ENCODE data around the gene MED9.

MED9 gene

DNA sequence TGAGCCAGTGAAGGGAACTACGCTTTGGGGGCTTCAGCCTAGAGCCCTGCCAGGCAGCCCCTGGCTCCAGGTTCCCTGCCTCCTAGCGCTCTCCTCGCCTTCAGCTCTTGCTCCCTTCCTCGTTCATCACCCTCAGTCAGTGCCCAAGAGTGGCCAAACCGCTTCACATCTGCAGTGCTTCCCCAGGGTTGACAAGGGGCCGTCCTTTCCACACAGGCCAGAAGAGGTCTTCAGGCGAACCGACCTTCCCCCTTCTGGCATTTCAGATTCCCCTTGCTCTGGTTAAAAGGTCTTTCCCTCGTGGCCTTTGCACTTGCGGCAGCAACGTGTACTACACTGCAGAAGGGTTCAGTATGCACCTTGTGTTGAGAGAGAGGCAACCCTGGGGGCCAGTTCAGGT lies 15.3 kb downstream of the MED9 start:
- DNase-seq, result no peak

- DNase-seq, result no peak
Measured at GRCh38 chr17:17492571-17492970, 15.8 kb downstream of the MED9 start.

DNA sequence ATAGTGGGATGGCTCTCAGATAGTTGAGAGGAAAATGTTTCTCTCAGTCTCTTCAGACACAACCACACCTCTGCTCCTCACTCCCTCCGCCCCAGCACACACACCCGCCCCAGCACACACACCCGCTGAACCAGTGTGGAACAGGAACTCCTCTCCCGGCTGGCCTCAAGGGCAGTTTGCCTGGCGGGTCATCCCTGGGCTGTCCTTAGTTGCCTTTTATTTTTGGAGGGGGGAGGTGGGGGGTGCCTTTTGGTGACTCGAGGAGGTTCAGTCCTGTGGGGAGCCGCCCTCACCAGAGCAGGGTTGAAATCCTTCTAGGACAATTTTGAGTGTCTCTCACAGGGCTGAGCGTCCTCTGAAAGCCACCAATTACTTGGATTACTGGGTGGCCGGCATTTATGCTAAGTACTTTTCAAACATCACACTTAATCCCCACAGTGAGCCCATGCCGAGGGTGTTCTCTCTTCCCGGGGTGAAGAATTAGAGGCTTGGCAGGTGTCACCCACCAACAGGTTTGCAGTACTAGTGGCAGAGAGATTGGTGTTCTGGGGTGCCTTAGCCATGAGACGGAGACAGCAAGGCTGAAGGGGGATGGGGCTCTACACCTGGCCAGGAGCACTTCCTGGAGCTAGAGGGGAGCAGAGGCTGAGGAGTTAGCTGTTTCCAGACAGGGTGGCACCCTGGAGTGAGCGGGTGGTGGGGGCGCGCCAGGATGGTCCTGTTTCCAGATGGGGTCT lies 16.6 kb downstream of the MED9 start:
- no peak for DNase-seq

- no peak for DNase-seq
Measured at GRCh38 chr17:17493986-17494466, 17.2 kb downstream of the MED9 start.

DNA sequence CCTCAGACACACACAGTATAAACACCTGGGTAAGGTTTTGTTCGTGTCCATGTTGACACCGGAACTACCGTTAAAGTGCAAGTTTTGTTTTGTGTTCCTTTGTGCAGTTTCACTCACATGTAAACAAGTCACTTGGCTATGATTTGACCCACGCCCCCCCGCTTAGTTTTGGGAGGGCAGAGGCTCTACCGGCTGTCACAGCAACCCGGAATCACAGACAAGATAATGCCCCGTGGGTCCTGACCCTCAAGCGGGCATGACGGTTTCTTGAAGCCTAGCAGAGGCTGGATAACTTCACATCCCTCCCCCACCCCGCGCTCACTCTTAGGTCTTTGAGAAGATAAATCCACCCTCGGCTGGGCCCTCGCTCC lies 17.7 kb downstream of the MED9 start:
- DNase-seq, result no peak

- DNase-seq, result no peak
Measured at GRCh38 chr17:17494870-17495535, 18.2 kb downstream of the MED9 start.

DNA sequence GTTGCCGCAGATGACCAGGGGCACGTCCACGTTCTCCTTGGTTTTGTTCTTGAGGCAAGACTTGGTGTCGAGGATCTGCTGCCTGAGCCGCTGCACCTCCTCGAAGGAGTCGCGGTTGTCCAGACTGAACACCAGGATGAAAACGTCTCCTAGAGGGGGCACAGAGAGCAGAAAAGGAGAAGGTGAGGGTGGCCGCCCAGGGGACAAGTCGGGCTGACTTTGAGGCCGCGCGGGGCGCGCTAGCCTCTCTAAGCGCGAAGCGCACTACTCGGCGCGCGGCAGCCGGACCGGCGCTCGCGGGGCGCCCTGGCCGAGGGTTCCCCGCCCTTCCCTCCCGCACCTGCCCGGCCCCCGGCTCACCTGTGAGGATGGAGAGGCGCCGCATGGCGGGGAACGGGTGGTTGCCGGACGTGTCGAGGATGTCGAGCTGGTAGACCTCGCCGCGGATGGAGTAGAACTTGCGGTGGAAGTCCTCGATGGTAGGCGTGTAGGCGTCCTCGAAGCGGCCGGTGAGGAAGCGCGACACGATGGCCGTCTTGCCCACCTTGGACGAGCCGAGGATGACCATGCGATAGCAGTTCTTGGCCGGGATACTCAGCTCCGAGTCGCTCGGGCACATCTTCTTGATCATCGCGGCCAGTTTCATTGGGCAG lies 18.9 kb downstream of the MED9 start:
- no peak for DNase-seq

- DNase-seq, result peak; percentile 70
Measured at GRCh38 chr17:17496189-17497064, 19.6 kb downstream of the MED9 start, which contains the start of gene RASD1. RASD1 (minus strand) TSS chr17:17496395; CDS start chr17:17496181, 214 bp downstream.

DNA sequence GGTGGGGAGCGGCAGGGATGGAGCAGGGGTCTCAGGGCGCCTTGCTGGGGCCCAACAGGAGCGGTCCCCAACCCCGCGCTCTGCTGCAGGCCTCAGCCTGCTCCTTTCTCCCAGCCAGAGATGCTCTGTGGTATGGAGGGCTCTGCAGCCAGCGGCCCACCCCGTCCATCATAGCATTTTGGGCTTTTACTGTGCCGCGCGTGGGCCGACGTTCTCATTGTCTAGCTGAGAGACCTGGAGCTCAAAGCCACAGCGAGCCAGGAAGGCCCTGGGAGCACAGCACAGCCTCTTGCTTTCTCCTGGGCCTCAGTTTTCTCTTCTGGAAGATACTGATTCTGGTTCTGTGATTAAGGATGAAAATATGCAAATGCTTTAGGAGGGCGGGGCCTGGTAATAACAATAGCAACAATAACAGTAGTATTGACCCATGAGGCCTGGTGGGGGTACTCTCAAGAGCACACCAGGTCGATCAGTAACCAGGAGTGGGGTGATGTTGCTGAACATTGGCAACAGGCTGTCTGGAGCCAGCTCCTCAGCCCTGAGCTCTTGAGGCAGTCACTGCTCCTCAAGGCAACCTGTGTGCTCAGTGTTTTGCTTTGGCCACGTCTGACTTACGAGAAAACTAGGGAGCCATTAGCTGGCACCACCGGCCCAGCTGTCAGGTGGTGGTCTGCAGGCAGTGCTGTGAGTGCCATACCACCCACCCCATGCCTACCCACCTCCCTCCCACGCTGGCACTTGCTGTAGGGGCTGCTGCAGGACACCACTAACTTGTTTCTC lies 20.5 kb downstream of the MED9 start:
- DNase-seq, result no peak

DNA sequence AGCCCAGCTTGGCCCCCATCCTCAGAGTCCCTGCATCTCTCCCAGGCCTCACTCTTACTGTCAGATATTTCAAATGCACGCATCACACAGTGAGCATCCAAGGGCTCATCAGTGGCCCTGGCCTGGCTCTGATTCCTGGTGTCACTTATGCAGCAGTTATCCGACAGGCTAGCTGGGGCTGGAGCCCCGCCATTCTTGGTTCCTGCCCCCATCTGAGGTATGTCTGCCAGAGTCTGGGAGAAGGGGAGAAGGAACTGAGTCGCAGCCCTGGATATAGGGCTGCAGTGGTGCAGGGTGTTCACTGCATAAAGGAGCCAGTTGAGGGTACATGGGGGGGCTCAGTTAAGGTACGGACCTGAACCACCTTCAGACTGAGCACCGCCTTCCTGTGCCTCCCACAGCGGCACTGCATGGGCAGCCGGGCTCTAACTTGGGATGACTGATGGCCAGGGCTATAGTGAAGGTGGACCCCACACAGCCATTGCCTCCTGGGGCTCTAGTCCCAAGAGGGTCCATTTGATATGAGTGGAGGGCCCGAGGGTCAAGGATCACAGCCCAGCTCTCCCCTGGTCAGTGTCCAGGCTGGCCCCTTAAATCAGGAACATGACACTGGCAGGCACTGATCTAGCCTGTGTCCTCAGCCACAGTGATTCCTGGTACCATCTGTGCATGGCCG lies 21.2 kb downstream of the MED9 start:
- DNase-seq, result no peak

GRCh38 chr17:17498606-17499301 lies 22.0 kb downstream of the MED9 start:
- DNase-seq, result no peak

- DNase-seq, result no peak
Measured at GRCh38 chr17:17499402-17500145, 22.8 kb downstream of the MED9 start.

DNA sequence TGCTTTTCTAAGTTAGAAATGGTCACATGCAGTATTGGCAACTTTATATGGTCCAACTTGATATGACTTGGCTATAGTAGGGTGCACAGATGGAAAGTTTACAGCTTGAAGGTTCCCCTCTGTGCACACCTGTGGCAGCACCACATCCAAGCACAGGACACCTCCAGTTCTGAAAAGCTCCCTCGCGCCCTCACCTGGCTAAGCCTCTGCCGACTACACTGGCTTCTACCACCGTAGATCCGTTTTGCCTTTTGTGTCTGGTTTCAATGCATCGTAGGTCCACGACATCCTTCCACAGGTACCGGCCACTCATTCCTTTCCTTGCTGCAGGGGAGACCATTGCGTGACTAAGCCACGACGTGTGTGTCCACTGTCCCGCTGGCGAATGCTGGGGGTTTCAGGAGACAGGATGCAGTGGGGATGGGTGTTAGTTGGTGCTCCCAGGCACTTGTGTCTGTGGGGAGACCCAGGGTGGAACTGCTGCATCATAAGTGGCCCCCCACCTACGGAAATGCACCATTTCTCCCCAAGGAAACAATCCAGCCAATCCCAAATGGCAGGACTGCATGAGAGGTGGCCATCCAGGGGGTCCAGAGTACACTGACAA lies 24.3 kb downstream of the MED9 start:
- no peak for DNase-seq

DNA sequence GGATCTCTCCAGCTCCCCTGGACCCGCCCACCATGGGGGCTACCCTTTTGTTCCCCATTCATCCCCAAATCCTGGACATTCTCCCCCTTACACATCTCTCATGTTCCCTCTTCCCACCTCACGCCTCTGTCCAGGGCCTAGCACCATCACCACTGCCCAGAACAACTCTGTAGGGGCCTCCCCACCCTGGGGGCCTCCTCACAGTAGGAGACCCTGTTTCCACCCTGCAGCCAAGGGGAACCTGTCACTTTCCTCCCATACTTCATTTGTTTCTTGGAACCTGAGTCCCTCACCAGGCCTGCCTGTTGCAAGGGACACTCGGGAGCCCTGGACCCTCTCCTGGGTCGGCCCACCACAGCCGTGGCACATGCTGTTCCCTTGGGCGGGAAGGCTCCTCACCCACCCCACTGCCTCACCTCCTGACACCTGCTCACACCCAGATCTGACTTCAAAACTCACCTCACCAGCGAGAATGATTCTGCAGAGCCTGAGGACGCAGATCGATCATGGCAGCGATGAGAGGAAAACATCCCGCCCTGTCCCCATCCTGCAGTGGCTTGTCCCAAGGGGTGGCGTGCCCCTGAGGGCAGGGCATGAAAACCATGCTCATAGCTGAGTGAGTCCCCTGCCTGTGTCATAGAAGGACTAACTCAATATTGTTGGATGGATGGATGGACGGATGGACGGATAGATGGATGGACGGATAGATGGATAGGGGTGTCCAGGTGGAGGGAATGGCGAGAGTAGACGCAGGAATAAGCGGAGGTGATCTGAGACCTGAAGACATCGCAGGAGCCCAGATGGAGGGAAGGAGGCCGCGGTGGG lies 26.2 kb downstream of the MED9 start:
- DNase-seq, result no peak

DNA sequence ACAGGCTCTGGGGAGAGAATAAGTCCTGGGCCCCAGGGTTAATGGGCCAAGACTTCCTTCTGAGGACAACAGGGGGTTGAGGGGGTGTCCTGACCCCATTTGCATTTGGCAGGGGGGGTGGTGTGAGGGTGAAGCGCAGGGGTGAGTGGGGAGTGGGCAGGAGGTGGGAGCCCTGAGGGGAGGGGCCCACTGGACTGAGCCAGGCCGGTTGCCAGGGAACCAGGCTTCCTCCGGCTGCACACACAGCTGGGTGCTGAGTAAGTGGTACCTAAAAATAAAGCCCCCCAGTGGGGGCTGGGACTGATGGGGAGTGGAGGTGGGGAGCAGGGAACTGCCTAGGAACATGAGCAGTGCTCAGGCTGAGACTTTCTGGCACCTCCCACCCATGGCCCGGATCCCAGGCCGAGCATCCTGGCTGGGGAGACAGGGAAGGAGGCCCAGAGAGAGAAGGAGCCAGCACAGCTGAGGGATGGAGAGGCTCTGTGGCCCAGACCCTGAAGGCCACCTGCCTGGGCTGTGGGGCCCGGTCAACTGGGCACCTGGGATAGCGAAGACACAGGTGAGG lies 26.8 kb downstream of the MED9 start:
- DNase-seq, result no peak

DNA sequence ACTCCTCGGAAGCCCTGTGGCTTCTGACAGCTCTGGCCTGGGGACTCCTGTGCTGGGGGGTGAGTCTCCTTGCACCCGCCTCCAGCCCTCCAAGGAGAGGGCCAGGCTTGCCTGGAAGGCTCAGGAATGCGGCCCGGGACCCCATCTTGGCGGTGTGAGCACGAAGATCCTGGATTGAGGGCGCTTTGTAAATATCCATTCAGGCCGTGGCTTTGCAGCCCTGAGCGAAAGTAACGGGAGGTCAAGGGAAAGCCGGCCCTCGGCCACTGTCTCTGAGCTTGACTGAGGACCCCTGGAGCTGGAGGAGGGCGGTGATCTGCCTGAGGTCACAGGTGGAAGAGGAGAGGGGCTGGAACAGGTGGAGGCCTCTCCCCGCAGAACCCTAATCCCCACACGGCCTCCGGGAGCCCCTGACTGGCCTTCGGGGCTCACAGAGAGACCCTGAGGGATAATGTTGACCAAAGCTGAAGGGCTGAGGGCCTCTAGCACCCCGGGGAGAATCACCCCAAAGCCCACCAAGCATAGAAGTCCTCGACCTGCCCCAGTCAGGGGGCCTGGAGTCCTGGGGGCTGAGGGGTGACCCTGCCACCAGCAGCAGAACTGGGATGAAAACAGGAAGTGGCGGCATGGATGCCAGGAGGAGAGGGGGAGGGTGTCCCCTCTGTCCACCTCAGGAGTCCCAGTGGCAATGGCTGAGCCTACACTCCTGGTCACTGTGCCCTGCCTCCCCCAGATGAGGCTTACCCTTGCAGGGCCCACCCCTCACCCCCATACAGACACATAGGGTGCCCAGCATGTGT lies 27.7 kb downstream of the MED9 start:
- DNase-seq, result no peak

DNA sequence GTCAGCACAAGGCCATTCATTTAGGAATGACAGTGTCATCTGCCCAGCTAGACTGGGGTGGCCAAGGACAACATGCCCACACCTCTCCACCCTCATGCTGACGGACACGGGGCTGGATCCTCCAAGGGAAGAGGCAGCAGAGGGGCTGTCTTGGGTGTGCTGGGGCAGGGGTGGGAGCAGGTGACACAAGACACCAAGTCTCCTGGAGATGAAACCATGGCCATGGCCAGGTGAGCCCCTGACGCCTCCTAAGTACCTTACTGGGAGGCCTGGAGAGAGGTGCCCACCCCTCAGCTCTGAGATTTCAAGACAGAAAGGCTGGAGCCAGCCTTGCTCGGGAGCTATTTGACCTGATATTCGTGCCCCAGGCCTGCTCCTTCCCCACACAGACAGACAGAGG lies 28.4 kb downstream of the MED9 start:
- no peak for DNase-seq

Measured in activated gamma-delta T cell (primary cell).